OCI-LY3 (cell line): ENCODE results near the gene PIK3R5.

Experiments used
- H2AFZ ChIP-seq: fragments of 200-600, 300-600 bp; shearing (Covaris generic); 2 replicates; pipeline ENCODE4 v1.6.0; 2014; ENCODE audit warnings: antibody characterized with exemption, low read depth, low read length
- H3K27ac ChIP-seq: fragments of 200-600, 300-600 bp; sonication (generic); 2 replicates; pipeline ENCODE4 v1.5.1; 2014; ENCODE audit warnings: mild to moderate bottlenecking, low read length, moderate library complexity, mixed read lengths
- H3K27me3 ChIP-seq: fragments of 200-600, 300-600 bp; sonication (generic); 2 replicates; pipeline ENCODE4 v1.6.1; 2014; ENCODE audit warnings: low read depth, low read length, mixed read lengths
- H3K36me3 ChIP-seq: fragments of 200-600, 300-600 bp; sonication (generic); replicated peaks from 2 replicates; pipeline ENCODE3; 2014; ENCODE audit warnings: low read depth, low read length, mixed read lengths
- H3K4me1 ChIP-seq: fragments of 300-600, 200-600 bp; sonication (generic); 2 replicates; pipeline ENCODE4 v1.6.1; 2014; ENCODE audit warnings: low read length, mixed read lengths
- H3K4me2 ChIP-seq: fragments of 200-600, 300-600 bp; sonication (generic); 2 replicates; pipeline ENCODE4 v1.6.1; 2014; ENCODE audit warnings: low read length, mixed read lengths
- H3K4me3 ChIP-seq: fragments of 300-600, 200-600 bp; sonication (generic); 2 replicates; pipeline ENCODE4 v1.5.1; 2014; ENCODE audit warnings: antibody characterized with exemption, mild to moderate bottlenecking, low read length, moderate library complexity
- H3K79me2 ChIP-seq: fragments of 300-600, 200-600 bp; shearing (Covaris generic); 2 replicates; pipeline ENCODE4 v1.6.1; 2014; ENCODE audit warnings: mild to moderate bottlenecking, low read length, mixed read lengths
- H3K9ac ChIP-seq: fragments of 300-600, 200-600 bp; shearing (Covaris generic); 2 replicates; pipeline ENCODE4 v1.6.0; 2014; ENCODE audit warnings: mild to moderate bottlenecking, low read length, moderate library complexity
- H3K9me3 ChIP-seq: fragments of 200-600, 300-600 bp; shearing (Covaris generic); 2 replicates; pipeline ENCODE4 v1.6.1; 2014; ENCODE audit warnings: low read length, mixed read lengths; ENCODE audit not compliant: insufficient read depth
- H4K20me1 ChIP-seq: fragments of 200-600, 300-600 bp; sonication (generic); 2 replicates; pipeline ENCODE4 v1.6.1; 2016; ENCODE audit warnings: low read length, mixed read lengths; ENCODE audit not compliant: insufficient read depth
- EZH2phosphoT487 ChIP-seq: fragments of 200-600 bp; shearing (Covaris generic); IDR thresholded peaks from 2 replicates; pipeline ENCODE4 v1.6.1; 2018; ENCODE audit warnings: antibody characterized with exemption, mixed run types, low read depth
- TF ChIP-seq, protein P1 (sequence below): fragments of 200-600, 300-600 bp; sonication (generic); IDR thresholded peaks from 2 replicates; pipeline ENCODE4 v1.5.1; 2014; ENCODE audit warnings: antibody characterized with exemption, low read length, low read depth

Gene PIK3R5

GRCh38 chr17:8913879-8914278, 51.6 kb downstream of the PIK3R5 start:
- H3K9ac ChIP-seq, result no peak overlapping the region
- no peak for TF ChIP-seq EZH2phosphoT487
- TF ChIP-seq, protein P1, sequence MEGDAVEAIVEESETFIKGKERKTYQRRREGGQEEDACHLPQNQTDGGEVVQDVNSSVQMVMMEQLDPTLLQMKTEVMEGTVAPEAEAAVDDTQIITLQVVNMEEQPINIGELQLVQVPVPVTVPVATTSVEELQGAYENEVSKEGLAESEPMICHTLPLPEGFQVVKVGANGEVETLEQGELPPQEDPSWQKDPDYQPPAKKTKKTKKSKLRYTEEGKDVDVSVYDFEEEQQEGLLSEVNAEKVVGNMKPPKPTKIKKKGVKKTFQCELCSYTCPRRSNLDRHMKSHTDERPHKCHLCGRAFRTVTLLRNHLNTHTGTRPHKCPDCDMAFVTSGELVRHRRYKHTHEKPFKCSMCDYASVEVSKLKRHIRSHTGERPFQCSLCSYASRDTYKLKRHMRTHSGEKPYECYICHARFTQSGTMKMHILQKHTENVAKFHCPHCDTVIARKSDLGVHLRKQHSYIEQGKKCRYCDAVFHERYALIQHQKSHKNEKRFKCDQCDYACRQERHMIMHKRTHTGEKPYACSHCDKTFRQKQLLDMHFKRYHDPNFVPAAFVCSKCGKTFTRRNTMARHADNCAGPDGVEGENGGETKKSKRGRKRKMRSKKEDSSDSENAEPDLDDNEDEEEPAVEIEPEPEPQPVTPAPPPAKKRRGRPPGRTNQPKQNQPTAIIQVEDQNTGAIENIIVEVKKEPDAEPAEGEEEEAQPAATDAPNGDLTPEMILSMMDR, result no peak

DNA sequence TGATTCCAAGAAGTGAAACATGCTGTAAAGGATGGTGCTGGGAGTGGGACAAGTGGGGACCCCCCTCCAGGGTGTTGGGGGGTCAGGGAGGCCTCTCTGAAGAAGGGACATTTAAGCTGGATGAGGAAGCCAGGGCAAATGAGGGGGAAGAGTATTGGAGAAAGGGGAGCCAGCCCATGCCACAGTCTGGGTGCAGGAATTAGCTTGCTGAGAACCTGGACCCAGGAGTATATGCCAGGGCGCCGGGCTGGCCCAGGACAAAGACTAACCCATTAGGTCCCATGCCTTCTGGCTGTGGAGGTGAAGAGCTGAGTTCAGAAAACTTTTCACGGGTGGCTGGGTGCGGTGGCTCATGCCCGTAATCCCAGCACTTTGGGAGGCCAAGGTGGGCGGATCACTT, 52.4 kb downstream of the PIK3R5 start:
- peaks cover 3% of the 10 kb centered on the region for H3K36me3 ChIP-seq
- peaks cover 5% of the 10 kb centered on the region for H3K27me3 ChIP-seq
- no peaks in the 10 kb centered on the region for H3K79me2 ChIP-seq
- no peaks in the 10 kb centered on the region for H4K20me1 ChIP-seq
- peak overlapping the region; percentile 24; the same call in 1 of the 2 replicates for H3K9ac ChIP-seq
- no peak overlapping the region for H2AFZ ChIP-seq
- no peaks in the 10 kb centered on the region for H3K9me3 ChIP-seq
- peaks cover 72% of the 10 kb centered on the region for H3K4me1 ChIP-seq
- no peak overlapping the region for H3K27ac ChIP-seq
- peak overlapping the region; percentile 75 for H3K4me2 ChIP-seq
- 0 out of 2 replicates have a peak overlapping the region, but pooled peaks have one; percentile 56 for H3K4me3 ChIP-seq
- TF ChIP-seq, protein P1, result no peak
- TF ChIP-seq EZH2phosphoT487, result no peak

More at GRCh38 chr17:8913879-8914278, 51.6 kb downstream of the PIK3R5 start:
- Histone ChIP-seq H3K4me2 (no peak overlapping the region), H3K4me3 (no peak overlapping the region), H4K20me1 (no peaks in the 10 kb centered on the region), H3K27me3 (peaks cover 5% of the 10 kb centered on the region), H3K36me3 (peaks cover 2% of the 10 kb centered on the region), H3K27ac (no peak overlapping the region), H3K9me3 (no peaks in the 10 kb centered on the region), H2AFZ (no peak overlapping the region), H3K79me2 (no peaks in the 10 kb centered on the region), H3K4me1 (peaks cover 78% of the 10 kb centered on the region)

GRCh38 chr17:8912084-8912981, 53.2 kb downstream of the PIK3R5 start:
- TF ChIP-seq, protein P1, result no peak
- TF ChIP-seq EZH2phosphoT487, result no peak
- peaks cover 72% of the 10 kb centered on the region for H3K4me1 ChIP-seq
- H3K36me3 ChIP-seq, result peaks cover 5% of the 10 kb centered on the region
- no peaks in the 10 kb centered on the region for H3K9me3 ChIP-seq
- H3K27ac ChIP-seq, result peak overlapping the region; percentile 14; the same call in 1 of the 2 replicates
- no peaks in the 10 kb centered on the region for H3K79me2 ChIP-seq
- H3K27me3 ChIP-seq, result peaks cover 5% of the 10 kb centered on the region
- no peak overlapping the region for H2AFZ ChIP-seq
- H3K4me2 ChIP-seq, result peak overlapping the region; percentile 75
- H3K4me3 ChIP-seq, result peak overlapping the region; percentile 56
- H4K20me1 ChIP-seq, result no peaks in the 10 kb centered on the region
- peak overlapping the region; percentile 24; the same call in 1 of the 2 replicates for H3K9ac ChIP-seq

GRCh38 chr17:8910969-8911604, 54.4 kb downstream of the PIK3R5 start:
- 0 out of 2 replicates have a peak overlapping the region, but pooled peaks have one; percentile 75 for H3K4me2 ChIP-seq
- peaks cover 60% of the 10 kb centered on the region for H3K4me1 ChIP-seq
- H4K20me1 ChIP-seq, result no peaks in the 10 kb centered on the region
- H3K79me2 ChIP-seq, result no peaks in the 10 kb centered on the region
- H3K27me3 ChIP-seq, result peaks cover 5% of the 10 kb centered on the region
- no peak overlapping the region for H3K27ac ChIP-seq
- TF ChIP-seq, protein P1, result no peak
- no peak for TF ChIP-seq EZH2phosphoT487
- no peak overlapping the region for H3K4me3 ChIP-seq
- no peak overlapping the region for H2AFZ ChIP-seq
- H3K9me3 ChIP-seq, result no peaks in the 10 kb centered on the region
- no peak overlapping the region for H3K9ac ChIP-seq
- H3K36me3 ChIP-seq, result peaks cover 5% of the 10 kb centered on the region
